GM10266 (cell line): ENCODE results near the gene ERMAP.

Source experiments
- DNase-seq: peaks from one replicate; pipeline ENCODE4 v3.0.0; 2012; ENCODE audit errors: extremely low spot score
- TF ChIP-seq, protein P1 (sequence below): IDR thresholded peaks from 2 replicates; pipeline ENCODE4 v1.5.1; 2012; ENCODE audit warnings: mild to moderate bottlenecking, low read depth; ENCODE audit not compliant: control insufficient read depth, insufficient read depth; ENCODE audit errors: missing control alignments

Gene ERMAP

DNA sequence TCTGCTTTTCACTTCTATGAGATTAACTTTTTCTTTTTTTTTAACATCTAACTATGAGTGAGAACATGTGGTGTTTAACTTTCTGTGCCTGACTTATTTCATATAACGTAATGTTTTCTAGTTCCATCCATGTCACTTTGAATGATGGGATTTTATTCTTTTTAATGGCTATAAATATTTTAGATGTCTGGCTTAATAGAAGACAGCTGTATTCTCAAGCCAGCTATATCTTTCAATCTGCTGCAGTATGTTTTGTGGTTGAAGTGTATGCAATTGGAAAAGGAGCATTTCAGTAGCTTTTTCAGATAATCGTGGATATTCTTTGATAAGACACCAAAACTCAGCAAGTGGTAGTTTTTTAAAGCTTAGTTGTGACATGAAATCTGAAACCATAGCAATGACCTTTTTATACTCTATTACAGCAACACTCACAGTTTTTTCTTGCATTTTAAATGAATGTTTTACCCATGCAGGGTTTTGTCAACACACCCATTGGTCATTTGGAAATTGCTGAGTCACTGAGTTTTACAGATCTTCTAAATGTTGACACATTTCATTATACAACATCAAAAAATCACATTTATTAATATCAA is 6.0 kb downstream of the ERMAP start:
- TF ChIP-seq, protein P1, sequence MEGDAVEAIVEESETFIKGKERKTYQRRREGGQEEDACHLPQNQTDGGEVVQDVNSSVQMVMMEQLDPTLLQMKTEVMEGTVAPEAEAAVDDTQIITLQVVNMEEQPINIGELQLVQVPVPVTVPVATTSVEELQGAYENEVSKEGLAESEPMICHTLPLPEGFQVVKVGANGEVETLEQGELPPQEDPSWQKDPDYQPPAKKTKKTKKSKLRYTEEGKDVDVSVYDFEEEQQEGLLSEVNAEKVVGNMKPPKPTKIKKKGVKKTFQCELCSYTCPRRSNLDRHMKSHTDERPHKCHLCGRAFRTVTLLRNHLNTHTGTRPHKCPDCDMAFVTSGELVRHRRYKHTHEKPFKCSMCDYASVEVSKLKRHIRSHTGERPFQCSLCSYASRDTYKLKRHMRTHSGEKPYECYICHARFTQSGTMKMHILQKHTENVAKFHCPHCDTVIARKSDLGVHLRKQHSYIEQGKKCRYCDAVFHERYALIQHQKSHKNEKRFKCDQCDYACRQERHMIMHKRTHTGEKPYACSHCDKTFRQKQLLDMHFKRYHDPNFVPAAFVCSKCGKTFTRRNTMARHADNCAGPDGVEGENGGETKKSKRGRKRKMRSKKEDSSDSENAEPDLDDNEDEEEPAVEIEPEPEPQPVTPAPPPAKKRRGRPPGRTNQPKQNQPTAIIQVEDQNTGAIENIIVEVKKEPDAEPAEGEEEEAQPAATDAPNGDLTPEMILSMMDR: no peak
- no peak for DNase-seq

DNA sequence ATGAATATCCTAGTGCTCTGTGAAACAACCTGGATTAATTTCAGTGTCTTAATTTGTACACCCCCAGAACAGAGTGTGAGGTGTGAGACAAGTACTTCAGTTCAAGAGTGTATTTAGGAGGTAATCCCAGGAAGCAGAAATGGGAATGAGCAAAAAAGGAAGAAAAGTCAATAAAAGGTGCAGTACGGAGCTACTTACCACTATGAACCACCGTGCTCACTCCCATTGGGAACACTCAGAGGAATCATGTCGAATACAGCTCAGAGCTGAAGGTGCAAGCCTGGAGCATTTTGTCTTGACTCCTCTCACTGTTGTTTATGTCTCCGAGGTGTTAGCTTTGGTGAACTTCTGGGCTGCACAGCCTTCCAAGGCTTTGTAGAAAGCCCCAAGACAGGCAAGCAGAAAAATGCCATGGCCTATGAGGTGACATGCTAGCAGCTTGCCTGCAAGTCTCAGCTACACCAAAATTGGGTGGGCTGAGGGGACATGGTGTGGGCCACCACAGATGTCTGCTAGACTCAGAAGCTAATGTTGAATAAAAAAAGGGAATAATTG is 7.6 kb downstream of the ERMAP start:
- DNase-seq: no peak
- TF ChIP-seq, protein P1: no peak

DNA sequence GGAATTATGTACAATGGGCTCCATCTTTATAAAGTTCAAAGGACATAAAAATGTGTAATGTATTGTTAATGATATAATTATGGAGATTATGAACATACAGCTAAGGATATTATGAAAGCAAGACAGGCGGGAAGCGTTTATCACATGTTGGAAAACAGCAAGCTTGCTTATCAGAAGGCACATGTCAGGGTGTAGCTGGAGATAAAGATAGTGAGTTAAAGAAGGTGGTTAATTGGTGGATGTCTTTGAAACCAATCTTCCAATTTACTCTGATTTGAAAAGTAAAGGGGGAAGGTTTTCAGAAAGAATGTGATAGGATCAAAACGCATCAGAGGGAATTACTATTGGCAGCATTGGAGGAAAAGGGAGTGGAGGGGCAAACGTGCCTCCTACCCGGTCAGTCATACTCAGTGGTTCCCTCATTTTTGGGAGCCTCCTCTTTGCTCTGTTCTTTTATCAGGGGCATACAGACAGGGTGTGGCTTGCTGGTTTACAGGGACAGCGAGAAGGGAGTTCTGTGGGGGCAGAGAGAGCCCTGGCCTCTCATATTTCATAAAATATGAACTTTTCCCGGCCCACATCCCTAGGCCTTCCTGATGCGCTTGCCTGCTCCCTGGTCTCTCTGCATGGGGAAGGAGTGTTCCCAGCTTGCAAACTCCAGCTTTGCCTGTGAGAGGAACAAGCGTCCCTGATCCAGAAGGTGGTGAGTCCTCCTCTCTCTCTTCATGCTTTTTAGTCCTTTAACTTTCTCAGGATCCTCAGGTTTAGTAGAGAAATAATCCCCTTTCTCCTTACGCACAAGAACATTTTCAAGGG is 8.3 kb downstream of the ERMAP start:
- TF ChIP-seq, protein P1: no peak
- no peak for DNase-seq

DNA sequence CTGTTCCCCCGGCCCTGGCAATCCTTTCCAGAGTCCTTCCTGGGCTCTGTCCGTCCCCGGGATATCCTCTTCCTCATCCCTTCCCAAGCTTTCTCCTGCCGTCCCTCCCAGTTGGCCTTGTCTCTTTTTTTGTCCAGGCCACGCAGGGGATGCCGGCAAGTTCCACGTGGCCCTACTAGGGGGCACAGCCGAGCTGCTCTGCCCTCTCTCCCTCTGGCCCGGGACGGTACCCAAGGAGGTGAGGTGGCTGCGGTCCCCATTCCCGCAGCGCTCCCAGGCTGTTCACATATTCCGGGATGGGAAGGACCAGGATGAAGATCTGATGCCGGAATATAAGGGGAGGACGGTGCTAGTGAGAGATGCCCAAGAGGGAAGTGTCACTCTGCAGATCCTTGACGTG is 13.7 kb downstream of the ERMAP start:
- no peak for DNase-seq
- TF ChIP-seq, protein P1: no peak

DNA sequence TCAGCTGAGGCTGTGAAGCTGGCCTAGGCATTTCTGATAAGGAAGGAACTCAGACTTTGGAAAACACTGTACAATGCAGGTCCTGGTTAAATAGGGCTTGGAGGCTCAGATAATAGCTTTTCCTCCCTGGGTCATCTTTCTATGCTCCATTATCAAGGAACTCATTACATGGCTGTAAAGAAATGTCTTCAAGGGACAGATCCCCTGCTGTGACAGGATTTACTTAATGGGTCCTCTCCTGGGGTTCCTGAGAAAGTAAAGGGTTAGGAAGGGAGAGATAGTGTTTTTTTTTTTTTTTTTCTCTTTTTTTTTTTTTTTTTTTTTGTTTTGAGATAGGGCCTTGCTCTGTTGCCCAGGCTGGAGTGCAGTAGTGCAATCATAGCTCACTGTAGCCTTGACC is 14.4 kb downstream of the ERMAP start:
- TF ChIP-seq, protein P1: no peak
- no peak for DNase-seq

DNA sequence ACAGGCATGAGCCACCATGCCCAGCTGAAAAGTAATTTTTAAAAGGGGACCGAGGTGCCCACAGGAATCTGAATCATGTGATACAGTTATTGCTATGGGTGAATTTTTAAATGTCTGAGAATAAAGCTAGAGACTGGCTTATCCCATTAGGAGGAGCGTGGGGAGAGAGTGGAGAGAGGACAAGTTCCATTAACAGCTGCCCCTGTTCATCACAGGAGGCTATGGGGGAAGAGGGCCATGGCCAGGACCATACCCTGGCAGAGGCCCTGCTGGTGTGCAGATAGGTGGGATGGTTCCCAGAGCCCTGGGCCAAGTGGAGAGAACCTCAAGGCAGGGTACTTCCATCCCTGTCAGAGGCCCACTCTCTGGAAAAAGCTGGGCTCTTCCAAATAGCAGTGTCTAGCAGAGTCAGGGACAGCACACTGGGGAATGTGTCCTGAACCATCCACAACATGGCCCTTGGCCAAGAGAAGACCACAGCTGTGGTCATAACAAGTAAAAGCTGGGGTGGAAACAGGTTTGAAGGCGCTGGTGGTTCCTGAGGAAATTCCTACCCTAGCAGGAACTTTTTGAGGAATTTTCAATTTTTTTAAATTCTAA is 15.8 kb downstream of the ERMAP start:
- TF ChIP-seq, protein P1: no peak
- DNase-seq: no peak

DNA sequence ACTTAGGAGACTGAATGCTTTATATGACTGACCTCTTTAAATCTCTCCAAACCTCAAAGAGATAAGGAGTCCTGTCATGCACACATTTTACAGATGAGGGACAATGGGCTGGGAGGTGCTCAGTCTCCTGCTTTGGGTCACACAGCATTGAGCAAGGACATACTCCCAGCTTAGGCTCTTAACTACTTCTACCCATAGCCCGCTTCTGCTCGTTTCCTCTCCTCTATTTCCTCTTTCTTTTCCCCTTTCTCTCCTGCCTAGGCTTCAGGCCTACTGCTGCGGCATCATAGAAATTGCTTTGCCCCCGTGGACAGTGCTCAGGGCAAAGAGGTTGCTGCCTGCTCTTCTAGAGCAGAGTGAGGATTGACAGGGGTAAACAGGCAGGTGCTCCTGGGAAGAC is 17.1 kb downstream of the ERMAP start:
- TF ChIP-seq, protein P1: no peak
- DNase-seq: no peak
